Activated CD8-positive, alpha-beta T cell treated with anti-CD3 and anti-CD28 coated beads, Interleukin-2, amount 10 ng/mL, durations not matched to agents 7 days and 5 days (primary cell): ENCODE measurements around the gene TK2. TPM values are rescaled to one million over a fixed set of nuclear protein-coding genes. Genes with fewer than 3 reads are reported as not detected.
A peak's percentile ranks its signal among the peaks of the same experiment; 100 is the strongest.

Source experiments
- ATAC-seq: fragments of 150-1000 bp; cut with Tn5 transposase; one replicate; pipeline ENCODE4 v1.10.0; 2021; ENCODE audit warnings: moderate library complexity
- CTCF ChIA-PET: fragments of 350-600 bp; sonication (Branson Sonifier 250); formaldehyde crosslinking; loops from one replicate; lab custom pipeline; 2021; ENCODE audit warnings: antibody characterized with exemption; lab: Charles Lee
- POLR2A ChIA-PET: fragments of 350-600 bp; sonication (Branson Sonifier 250); formaldehyde crosslinking; loops from one replicate; lab custom pipeline; 2021; ENCODE audit warnings: antibody characterized with exemption; lab: Charles Lee
- DNase-seq: peaks from one replicate; pipeline ENCODE4 v3.0.0-alpha.2; 2020
- H3K27ac Mint-ChIP-seq: one replicate; pipeline ENCODE4 v1.8.0; 2021; ENCODE audit warnings: mild to moderate bottlenecking, mixed read lengths
- H3K27me3 Mint-ChIP-seq: one replicate; pipeline ENCODE4 v1.8.0; 2021; ENCODE audit warnings: low read depth, mixed read lengths
- H3K36me3 Mint-ChIP-seq: one replicate; pipeline ENCODE4 v1.8.0; 2021; ENCODE audit warnings: low read depth, mixed read lengths
- H3K4me1 Mint-ChIP-seq: one replicate; pipeline ENCODE4 v1.8.0; 2021; ENCODE audit warnings: low read depth, mixed read lengths
- H3K4me3 Mint-ChIP-seq: one replicate; pipeline ENCODE4 v1.8.0; 2021; ENCODE audit warnings: mild to moderate bottlenecking, mixed read lengths
- H3K9me3 Mint-ChIP-seq: one replicate; pipeline ENCODE4 v1.8.0; 2022; ENCODE audit warnings: mixed read lengths; ENCODE audit not compliant: insufficient read depth
- total RNA-seq, 2 experiments: library from RNA; stranded (reverse); gene quantifications; one replicate each; pipeline ENCODE4 v1.2.3, GENCODE V29; 2021

Gene TK2
- total RNA-seq, 2 experiments from 2014 or later = 5.7 to 6.4 TPM

- H3K9me3 Mint-ChIP-seq = no peaks in the 10 kb centered on the region
- H3K27ac Mint-ChIP-seq = peak overlapping the region; percentile 1
- POLR2A ChIA-PET = interaction anchor here (9.3 kb wide), 1 partner anchor 29 kb away, joined by 136 read pairs; no protein-coding TSS in a partner anchor
Observed at GRCh38 chr16:66554495-66554894, 4.6 kb upstream of the TK2 start.

GRCh38 chr16:66554021-66554420, 4.1 kb upstream of the TK2 start:
- Mint-ChIP-seq H3K4me1 (peaks cover 75% of the 10 kb centered on the region), H3K27me3 (no peaks in the 10 kb centered on the region), H3K36me3 (peaks cover 52% of the 10 kb centered on the region), H3K9me3 (no peaks in the 10 kb centered on the region), H3K4me3 (peak overlapping the region; percentile 90), H3K27ac (peak overlapping the region; percentile 92)
- ChIA-PET POLR2A (interaction anchor here (1.7 to 9.3 kb wide), 3 partner anchors 29 to 54 kb away, joined by 7 to 136 read pairs (median 16); no protein-coding TSS in a partner anchor), CTCF (interaction anchor here (1.2 to 5.3 kb wide), 6 partner anchors 9 to 147 kb away, joined by 5 to 63 read pairs (median 14); no protein-coding TSS in a partner anchor)
- no peak for DNase-seq
- no peak for ATAC-seq

More at GRCh38 chr16:66554495-66554894, 4.6 kb upstream of the TK2 start:
- DNase-seq (no peak), ATAC-seq (no peak)
- H3K36me3 Mint-ChIP-seq = peaks cover 57% of the 10 kb centered on the region
- H3K27me3 Mint-ChIP-seq = no peaks in the 10 kb centered on the region
- CTCF ChIA-PET = interaction anchor here (1.2 to 5.3 kb wide), 6 partner anchors 8 to 148 kb away, joined by 5 to 63 read pairs (median 14); no protein-coding TSS in a partner anchor
- peaks cover 75% of the 10 kb centered on the region for H3K4me1 Mint-ChIP-seq
- peak overlapping the region; percentile 90 for H3K4me3 Mint-ChIP-seq

DNA sequence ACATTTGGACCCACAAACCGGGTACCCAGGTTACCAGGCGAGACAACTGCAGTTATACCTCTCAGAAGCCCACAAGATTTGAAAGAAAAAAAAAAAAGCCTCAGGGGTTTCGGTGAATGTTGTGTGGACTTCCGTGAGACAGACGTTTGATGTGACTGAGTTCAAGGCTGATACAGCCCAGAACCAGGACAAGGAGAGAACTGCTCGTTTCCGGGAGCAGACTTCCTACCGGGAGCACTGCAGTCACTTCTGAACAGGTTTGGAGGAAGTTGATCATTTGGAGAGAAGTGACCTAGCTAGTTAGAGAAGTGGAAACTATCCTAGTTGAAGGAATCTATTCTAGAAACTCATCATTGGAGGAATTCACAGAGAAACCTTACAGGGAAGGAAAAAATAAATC, 3.3 kb upstream of the TK2 start:
- Mint-ChIP-seq H3K9me3 (no peaks in the 10 kb centered on the region), H3K4me3 (peak overlapping the region; percentile 90), H3K27ac (peak overlapping the region; percentile 92), H3K36me3 (peaks cover 44% of the 10 kb centered on the region), H3K4me1 (peaks cover 75% of the 10 kb centered on the region), H3K27me3 (no peaks in the 10 kb centered on the region)
- DNase-seq (no peak), ATAC-seq (no peak)
- ChIA-PET CTCF (interaction anchor here (0.8 to 5.3 kb wide), 13 partner anchors 10 to 320 kb away, joined by 3 to 63 read pairs (median 11); partner anchors contain the start of genes DYNC1LI2 and NAE1), POLR2A (interaction anchor here (0.6 to 9.3 kb wide), 16 partner anchors 10 to 276 kb away, joined by 3 to 136 read pairs (median 8); partner anchors contain the start of genes CMTM2 and CMTM3)

GRCh38 chr16:66552286-66553177, 2.6 kb upstream of the TK2 start, which contains the start of gene CKLF:
TSS of gene CKLF (plus strand) at chr16:66552576. CDS start at chr16:66552716, 140 bp downstream.
- peaks cover 75% of the 10 kb centered on the region for H3K4me1 Mint-ChIP-seq
- POLR2A ChIA-PET = interaction anchor here (0.6 to 9.3 kb wide), 23 partner anchors 9 to 321 kb away, joined by 3 to 136 read pairs (median 4); partner anchors contain the start of genes CMTM2 and CMTM3
- ATAC-seq = peak; percentile 80
- H3K9me3 Mint-ChIP-seq = no peaks in the 10 kb centered on the region
- peak within 1 kb of the TSS; percentile 90 for H3K4me3 Mint-ChIP-seq
- no peaks in the 10 kb centered on the region for H3K27me3 Mint-ChIP-seq
- peaks cover 40% of the 10 kb centered on the region for H3K36me3 Mint-ChIP-seq
- CTCF ChIA-PET = interaction anchor here (0.6 to 5.3 kb wide), 23 partner anchors 9 to 321 kb away, joined by 3 to 63 read pairs (median 4); partner anchors contain the start of genes CMTM3, DYNC1LI2 and NAE1
- peak within 1 kb of the TSS; percentile 92 for H3K27ac Mint-ChIP-seq
- DNase-seq = peak; percentile 93

DNA sequence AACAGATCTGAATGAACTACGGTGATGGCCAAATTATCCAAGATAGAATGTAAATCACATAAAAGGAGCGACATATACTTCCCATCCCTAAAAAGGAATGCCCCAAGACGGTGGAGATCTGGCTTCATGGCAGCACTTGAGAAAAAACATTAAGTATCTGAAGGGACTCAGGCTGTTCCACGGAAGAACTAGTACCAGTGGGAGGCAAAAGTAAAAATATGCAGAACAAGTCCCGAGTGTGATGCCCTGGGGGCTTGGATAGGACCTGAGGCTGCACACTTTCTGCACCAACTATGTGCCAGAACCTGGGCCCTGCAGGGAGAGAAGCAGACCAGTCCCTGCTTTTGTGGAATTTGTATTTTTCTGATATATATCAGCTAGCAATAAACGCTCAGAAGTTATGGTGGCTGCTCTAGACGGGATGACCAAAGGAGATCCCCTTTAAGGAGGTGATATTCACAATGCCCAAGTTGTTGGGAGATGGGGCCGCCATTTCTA, 1.9 kb upstream of the TK2 start:
- H3K27me3 Mint-ChIP-seq = no peaks in the 10 kb centered on the region
- peak overlapping the region; percentile 92 for H3K27ac Mint-ChIP-seq
- ATAC-seq = peak; percentile 5
- H3K36me3 Mint-ChIP-seq = peaks cover 37% of the 10 kb centered on the region
- H3K9me3 Mint-ChIP-seq = no peaks in the 10 kb centered on the region
- peaks cover 77% of the 10 kb centered on the region for H3K4me1 Mint-ChIP-seq
- H3K4me3 Mint-ChIP-seq = peak overlapping the region; percentile 90
- CTCF ChIA-PET = interaction anchor here (0.6 to 5.3 kb wide), 24 partner anchors 8 to 328 kb away, joined by 3 to 63 read pairs (median 4); partner anchors contain the start of genes CMTM3 and NAE1
- POLR2A ChIA-PET = interaction anchor here (0.9 to 9.3 kb wide), 15 partner anchors 9 to 143 kb away, joined by 3 to 136 read pairs (median 8); partner anchors contain the start of gene CMTM3
- DNase-seq = no peak

- no peaks in the 10 kb centered on the region for H3K27me3 Mint-ChIP-seq
- ChIA-PET CTCF (interaction anchor here (1.1 to 5.3 kb wide), 17 partner anchors 8 to 328 kb away, joined by 3 to 63 read pairs (median 5); partner anchors contain the start of genes CMTM3 and NAE1), POLR2A (interaction anchor here (0.9 to 9.3 kb wide), 12 partner anchors 8 to 143 kb away, joined by 3 to 136 read pairs (median 8); partner anchors contain the start of gene CMTM3)
- H3K36me3 Mint-ChIP-seq = peaks cover 36% of the 10 kb centered on the region
- peak overlapping the region; percentile 90 for H3K4me3 Mint-ChIP-seq
- no peaks in the 10 kb centered on the region for H3K9me3 Mint-ChIP-seq
- ATAC-seq = peak; percentile 52
- peak; percentile 67 for DNase-seq
- H3K27ac Mint-ChIP-seq = peak overlapping the region; percentile 92
- peaks cover 76% of the 10 kb centered on the region for H3K4me1 Mint-ChIP-seq
Observed at GRCh38 chr16:66551348-66551759, 1.4 kb upstream of the TK2 start.

GRCh38 chr16:66548868-66549267, 1.1 kb downstream of the TK2 start:
- DNase-seq (no peak), ATAC-seq (no peak)
- Mint-ChIP-seq H3K36me3 (peaks cover 13% of the 10 kb centered on the region), H3K27ac (peak overlapping the region; percentile 84), H3K9me3 (no peaks in the 10 kb centered on the region), H3K4me1 (peaks cover 56% of the 10 kb centered on the region), H3K4me3 (peak overlapping the region; percentile 64), H3K27me3 (no peaks in the 10 kb centered on the region)
- ChIA-PET POLR2A (interaction anchor here (2.1 to 9.3 kb wide), 3 partner anchors 24 to 33 kb away, joined by 6 to 136 read pairs (median 30); no protein-coding TSS in a partner anchor), CTCF (interaction anchor here (0.8 to 2.8 kb wide), 6 partner anchors 8 to 142 kb away, joined by 3 to 10 read pairs (median 4); no protein-coding TSS in a partner anchor)

DNA sequence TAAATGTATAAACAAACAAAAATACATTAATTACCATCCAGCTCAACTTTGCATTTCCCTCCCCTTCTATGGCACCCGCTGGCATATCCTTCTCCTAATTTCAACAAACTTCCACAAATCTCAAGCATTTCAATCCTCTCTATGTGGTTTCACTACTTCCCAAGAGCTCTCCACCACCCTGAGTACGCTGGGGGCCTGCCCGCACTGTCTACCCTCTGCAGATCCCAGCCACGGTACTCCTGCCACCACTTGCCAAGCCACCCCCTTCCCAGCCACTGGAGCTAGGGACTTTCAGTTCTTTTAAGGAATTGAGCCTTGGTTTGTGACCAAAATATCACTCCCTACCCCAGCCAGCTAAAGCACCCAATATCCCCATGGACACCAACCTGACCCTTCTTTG, 1.9 kb downstream of the TK2 start:
- ChIA-PET CTCF (interaction anchor here (0.8 to 1.4 kb wide), 8 partner anchors 12 to 142 kb away, joined by 3 to 4 read pairs (median 3); no protein-coding TSS in a partner anchor), POLR2A (interaction anchor here (0.8 to 9.3 kb wide), 7 partner anchors 9 to 56 kb away, joined by 3 to 136 read pairs (median 3); no protein-coding TSS in a partner anchor)
- ATAC-seq (no peak), DNase-seq (no peak)
- H3K36me3 Mint-ChIP-seq = peaks cover 5% of the 10 kb centered on the region
- no peak overlapping the region for H3K4me3 Mint-ChIP-seq
- peaks cover 49% of the 10 kb centered on the region for H3K4me1 Mint-ChIP-seq
- peak overlapping the region; percentile 84 for H3K27ac Mint-ChIP-seq
- no peaks in the 10 kb centered on the region for H3K9me3 Mint-ChIP-seq
- H3K27me3 Mint-ChIP-seq = no peaks in the 10 kb centered on the region

- ChIA-PET CTCF (interaction anchor here (0.8 to 1.4 kb wide), 7 partner anchors 13 to 142 kb away, joined by 3 to 4 read pairs (median 3); no protein-coding TSS in a partner anchor), POLR2A (interaction anchor here (0.8 to 9.3 kb wide), 7 partner anchors 9 to 57 kb away, joined by 3 to 136 read pairs (median 3); no protein-coding TSS in a partner anchor)
- no peak for ATAC-seq
- Mint-ChIP-seq H3K36me3 (peaks cover under 1% of the 10 kb centered on the region), H3K27me3 (no peaks in the 10 kb centered on the region), H3K9me3 (no peaks in the 10 kb centered on the region), H3K4me3 (no peak overlapping the region), H3K4me1 (peaks cover 48% of the 10 kb centered on the region), H3K27ac (no peak overlapping the region)
- no peak for DNase-seq
Observed at GRCh38 chr16:66547101-66547989, 2.6 kb downstream of the TK2 start.
